ENCODE measurements around the gene SLC2A9.

GRCh38 chr4:10017037-10017893 lies 4.0 kb downstream of the SLC2A9 start:
- no peak for TF ChIP-seq CTCF (IDR thresholded peaks at IDR 0.05; ENCODE audit: control extremely low read depth in 1 of 3, insufficient read depth in 1 of 3, low read depth in 1 of 3, low read length in 3 of 3)
- no peak for TF ChIP-seq TCF12 (IDR thresholded peaks at IDR 0.05; ENCODE audit: low read depth, low read length)
- no peak for TF ChIP-seq HDAC6 (IDR thresholded peaks at IDR 0.05; ENCODE audit: low read depth, low read length)
- no peak for TF ChIP-seq MAX (IDR thresholded peaks at IDR 0.05)
- TF ChIP-seq CHD2 (IDR thresholded peaks at IDR 0.05; ENCODE audit: low read length), result no peak
- no peak for TF ChIP-seq RBBP5 (IDR thresholded peaks at IDR 0.05; ENCODE audit: borderline replicate concordance, low read depth, low read length)
